ENCODE results near the gene SPESP1. TPM values are rescaled to one million over a fixed set of nuclear protein-coding genes. Genes with fewer than 3 reads are reported as not detected.

SPESP1 gene
- total and polyA plus RNA-seq, 9 of the 15 experiments (the other 6 are each of a cell fraction or from before 2014, with no cell fraction given) = not detected

GRCh38 chr15:68924866-68925560 lies 5.3 kb upstream of the SPESP1 start (continued):
- TF ChIP-seq ATF1 (CRISPR knock-in tag; IDR thresholded peaks at IDR 0.05) (no peak), ATF1 (tag; IDR thresholded peaks at IDR 0.05) (0 out of 2 replicates have a peak, but pooled peaks have one; percentile 22), E2F1 (CRISPR knock-in tag; IDR thresholded peaks at IDR 0.05) (no peak), CHD4 (IDR thresholded peaks at IDR 0.05; ENCODE audit: insufficient read depth, insufficient replicate concordance, low read depth, low read length, poor library complexity, severe bottlenecking) (no peak), CREM (IDR thresholded peaks at IDR 0.05; ENCODE audit: low read depth) (peak; percentile 33; the same call in 1 of the 2 replicates), TBP (optimal IDR thresholded peaks at IDR 0.05; ENCODE audit: low read depth, low read length) (no peak), DPF2 (IDR thresholded peaks at IDR 0.05) (no peak), MIER1 (IDR thresholded peaks at IDR 0.05; ENCODE audit: low read depth) (no peak), HOMEZ (CRISPR knock-in tag; IDR thresholded peaks at IDR 0.05) (no peak), ZNF324 (CRISPR knock-in tag; IDR thresholded peaks at IDR 0.05) (no peak), RREB1 (CRISPR knock-in tag; IDR thresholded peaks at IDR 0.05) (0 out of 2 replicates have a peak, but pooled peaks have one; percentile 58), RAD21 (CRISPR knock-in tag; conservative IDR thresholded peaks at IDR 0.05 in 1 of 2, IDR thresholded peaks at IDR 0.05 in 1 of 2) (peak; percentile 88 to 91), CEBPG (CRISPR knock-in tag; IDR thresholded peaks at IDR 0.05) (no peak), CEBPG (tag; conservative IDR thresholded peaks at IDR 0.05 in 1 of 2, IDR thresholded peaks at IDR 0.05 in 1 of 2) (0 out of 4 replicates have a peak, but pooled peaks have one; percentile 8 to 42), CTCFL (IDR thresholded peaks at IDR 0.05; ENCODE audit: borderline replicate concordance, insufficient read depth, low read depth, low read length, poor library complexity, severe bottlenecking) (peak; percentile 2), STAG1 (CRISPR knock-in tag; IDR thresholded peaks at IDR 0.05; ENCODE audit: borderline replicate concordance) (peak; percentile 55; the same call in 1 of the 2 replicates), CEBPB (tag; IDR thresholded peaks at IDR 0.05) (peak; percentile 72)

Data from K562 (cell line).